ENCODE measurements around the gene TOR2A.

DNA sequence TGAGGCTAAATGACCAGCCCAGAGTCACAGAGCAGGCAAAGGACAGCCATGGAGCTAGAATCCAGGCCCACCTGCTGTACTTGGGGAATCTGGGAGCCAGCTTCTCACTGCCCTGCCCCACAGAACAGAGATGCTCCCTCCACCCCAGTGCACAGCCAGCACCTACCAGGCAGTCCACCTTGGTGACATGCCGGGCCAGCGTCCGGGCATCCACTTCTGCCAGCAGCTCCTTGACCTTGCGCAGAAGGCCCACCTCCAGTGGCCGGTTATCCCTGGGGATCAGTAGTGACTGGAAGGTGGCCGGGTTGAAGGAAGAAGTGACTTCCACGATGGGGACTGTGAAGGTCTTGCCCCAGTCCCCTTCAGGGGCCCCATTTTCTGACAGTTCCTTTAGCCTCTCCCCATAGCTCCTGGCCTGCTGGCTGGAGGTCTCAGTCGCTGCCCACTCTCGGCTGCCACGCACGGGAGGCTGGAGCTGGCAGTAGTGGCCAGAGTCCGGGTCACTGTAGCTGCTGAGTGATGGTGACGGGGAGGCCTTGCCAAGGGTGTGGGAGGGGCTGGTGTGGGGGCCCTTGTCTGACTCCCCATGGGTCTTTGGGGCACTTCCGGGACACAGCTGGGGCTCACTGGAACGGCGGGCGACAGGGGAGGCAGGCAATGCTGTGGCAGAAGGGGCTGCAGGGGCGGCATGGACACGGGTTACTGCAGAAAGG lies 9.5 kb upstream of the TOR2A start:
- TF ChIP-seq, protein P1, sequence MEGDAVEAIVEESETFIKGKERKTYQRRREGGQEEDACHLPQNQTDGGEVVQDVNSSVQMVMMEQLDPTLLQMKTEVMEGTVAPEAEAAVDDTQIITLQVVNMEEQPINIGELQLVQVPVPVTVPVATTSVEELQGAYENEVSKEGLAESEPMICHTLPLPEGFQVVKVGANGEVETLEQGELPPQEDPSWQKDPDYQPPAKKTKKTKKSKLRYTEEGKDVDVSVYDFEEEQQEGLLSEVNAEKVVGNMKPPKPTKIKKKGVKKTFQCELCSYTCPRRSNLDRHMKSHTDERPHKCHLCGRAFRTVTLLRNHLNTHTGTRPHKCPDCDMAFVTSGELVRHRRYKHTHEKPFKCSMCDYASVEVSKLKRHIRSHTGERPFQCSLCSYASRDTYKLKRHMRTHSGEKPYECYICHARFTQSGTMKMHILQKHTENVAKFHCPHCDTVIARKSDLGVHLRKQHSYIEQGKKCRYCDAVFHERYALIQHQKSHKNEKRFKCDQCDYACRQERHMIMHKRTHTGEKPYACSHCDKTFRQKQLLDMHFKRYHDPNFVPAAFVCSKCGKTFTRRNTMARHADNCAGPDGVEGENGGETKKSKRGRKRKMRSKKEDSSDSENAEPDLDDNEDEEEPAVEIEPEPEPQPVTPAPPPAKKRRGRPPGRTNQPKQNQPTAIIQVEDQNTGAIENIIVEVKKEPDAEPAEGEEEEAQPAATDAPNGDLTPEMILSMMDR (IDR thresholded peaks at IDR 0.05; ENCODE audit: low read depth, low read length, missing input control) = no peak
- TF ChIP-seq, protein P2, sequence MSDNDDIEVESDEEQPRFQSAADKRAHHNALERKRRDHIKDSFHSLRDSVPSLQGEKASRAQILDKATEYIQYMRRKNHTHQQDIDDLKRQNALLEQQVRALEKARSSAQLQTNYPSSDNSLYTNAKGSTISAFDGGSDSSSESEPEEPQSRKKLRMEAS (IDR thresholded peaks at IDR 0.05) = no peak
- TF ChIP-seq EGR1 (IDR thresholded peaks at IDR 0.05; ENCODE audit: low read depth in 2 of 2) = no peak
- TF ChIP-seq, protein P3, sequence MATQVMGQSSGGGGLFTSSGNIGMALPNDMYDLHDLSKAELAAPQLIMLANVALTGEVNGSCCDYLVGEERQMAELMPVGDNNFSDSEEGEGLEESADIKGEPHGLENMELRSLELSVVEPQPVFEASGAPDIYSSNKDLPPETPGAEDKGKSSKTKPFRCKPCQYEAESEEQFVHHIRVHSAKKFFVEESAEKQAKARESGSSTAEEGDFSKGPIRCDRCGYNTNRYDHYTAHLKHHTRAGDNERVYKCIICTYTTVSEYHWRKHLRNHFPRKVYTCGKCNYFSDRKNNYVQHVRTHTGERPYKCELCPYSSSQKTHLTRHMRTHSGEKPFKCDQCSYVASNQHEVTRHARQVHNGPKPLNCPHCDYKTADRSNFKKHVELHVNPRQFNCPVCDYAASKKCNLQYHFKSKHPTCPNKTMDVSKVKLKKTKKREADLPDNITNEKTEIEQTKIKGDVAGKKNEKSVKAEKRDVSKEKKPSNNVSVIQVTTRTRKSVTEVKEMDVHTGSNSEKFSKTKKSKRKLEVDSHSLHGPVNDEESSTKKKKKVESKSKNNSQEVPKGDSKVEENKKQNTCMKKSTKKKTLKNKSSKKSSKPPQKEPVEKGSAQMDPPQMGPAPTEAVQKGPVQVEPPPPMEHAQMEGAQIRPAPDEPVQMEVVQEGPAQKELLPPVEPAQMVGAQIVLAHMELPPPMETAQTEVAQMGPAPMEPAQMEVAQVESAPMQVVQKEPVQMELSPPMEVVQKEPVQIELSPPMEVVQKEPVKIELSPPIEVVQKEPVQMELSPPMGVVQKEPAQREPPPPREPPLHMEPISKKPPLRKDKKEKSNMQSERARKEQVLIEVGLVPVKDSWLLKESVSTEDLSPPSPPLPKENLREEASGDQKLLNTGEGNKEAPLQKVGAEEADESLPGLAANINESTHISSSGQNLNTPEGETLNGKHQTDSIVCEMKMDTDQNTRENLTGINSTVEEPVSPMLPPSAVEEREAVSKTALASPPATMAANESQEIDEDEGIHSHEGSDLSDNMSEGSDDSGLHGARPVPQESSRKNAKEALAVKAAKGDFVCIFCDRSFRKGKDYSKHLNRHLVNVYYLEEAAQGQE (IDR thresholded peaks at IDR 0.05) = no peak
- TF ChIP-seq, protein P4, sequence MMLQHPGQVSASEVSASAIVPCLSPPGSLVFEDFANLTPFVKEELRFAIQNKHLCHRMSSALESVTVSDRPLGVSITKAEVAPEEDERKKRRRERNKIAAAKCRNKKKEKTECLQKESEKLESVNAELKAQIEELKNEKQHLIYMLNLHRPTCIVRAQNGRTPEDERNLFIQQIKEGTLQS (IDR thresholded peaks at IDR 0.05) = no peak
- TF ChIP-seq RAD21 (IDR thresholded peaks at IDR 0.05) = no peak
- TF ChIP-seq FOXA1 (IDR thresholded peaks at IDR 0.05) = no peak
- no peak for TF ChIP-seq YY1 (IDR thresholded peaks at IDR 0.05)
- TF ChIP-seq SP1 (IDR thresholded peaks at IDR 0.05) = no peak
- TF ChIP-seq NR2F2 (IDR thresholded peaks at IDR 0.05) = no peak
- TF ChIP-seq TAF1 (conservative IDR thresholded peaks at IDR 0.05) = no peak
- no peak for TF ChIP-seq JUND (IDR thresholded peaks at IDR 0.05)
- TF ChIP-seq GABPA (IDR thresholded peaks at IDR 0.05 in 1 of 2, conservative IDR thresholded peaks at IDR 0.05 in 1 of 2) = no peak
- TF ChIP-seq RXRA (IDR thresholded peaks at IDR 0.05) = no peak

Data from liver (tissue), 3 donors.